Ishikawa (cell line): Measurements from ENCODE around the gene MIS18BP1.

Experiments
- CREB1 ChIP-seq: IDR thresholded peaks from 2 replicates; pipeline ENCODE4 v1.6.1; 2012; ENCODE audit warnings: low read depth
- EGR1 ChIP-seq: IDR thresholded peaks from 2 replicates; pipeline ENCODE4 v1.6.1; 2012
- EP300 ChIP-seq: IDR thresholded peaks from 2 replicates; pipeline ENCODE4 v1.6.1; 2012; ENCODE audit warnings: borderline replicate concordance
- FOXM1 ChIP-seq: IDR thresholded peaks from 2 replicates; pipeline ENCODE4 v1.6.1; 2012; ENCODE audit warnings: low read depth, borderline replicate concordance
- RAD21 ChIP-seq: IDR thresholded peaks from 2 replicates; pipeline ENCODE4 v1.6.1; 2012; ENCODE audit warnings: low read depth
- TAF1 ChIP-seq: IDR thresholded peaks from 2 replicates; pipeline ENCODE4 v1.6.1; 2012; ENCODE audit warnings: low read depth, mild to moderate bottlenecking
- TF ChIP-seq, protein P1 (sequence below): IDR thresholded peaks from 2 replicates; pipeline ENCODE4 v1.6.1; 2012
- TF ChIP-seq, protein P2 (sequence below): IDR thresholded peaks from 2 replicates; pipeline ENCODE4 v1.6.1; 2012; ENCODE audit warnings: low read depth, mild to moderate bottlenecking

DNA sequence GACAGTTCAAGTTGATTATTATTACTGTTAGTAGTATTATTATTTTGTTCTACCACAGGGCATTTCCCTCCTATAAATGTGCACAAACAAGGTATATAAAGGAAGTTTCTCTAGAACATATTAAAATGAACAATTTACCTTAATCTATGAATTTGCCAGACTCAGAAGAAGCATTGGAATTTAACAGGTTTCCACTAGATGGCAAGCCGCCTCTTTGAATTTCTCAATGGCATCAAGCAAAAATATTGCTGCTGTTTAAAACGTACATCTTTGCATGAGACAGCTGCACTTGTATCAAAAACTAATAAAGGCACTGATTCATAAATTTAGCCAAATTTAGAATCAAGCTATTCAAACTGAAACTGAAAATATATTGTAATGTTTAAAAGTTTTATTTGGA is 34.6 kb upstream of the MIS18BP1 start:
- TF ChIP-seq, protein P1, sequence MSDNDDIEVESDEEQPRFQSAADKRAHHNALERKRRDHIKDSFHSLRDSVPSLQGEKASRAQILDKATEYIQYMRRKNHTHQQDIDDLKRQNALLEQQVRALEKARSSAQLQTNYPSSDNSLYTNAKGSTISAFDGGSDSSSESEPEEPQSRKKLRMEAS, result no peak
- TF ChIP-seq EP300 (no peak), EGR1 (no peak), CREB1 (no peak), FOXM1 (no peak), RAD21 (peak; percentile 23; the same call in 1 of the 2 replicates), TAF1 (no peak)
- TF ChIP-seq, protein P2, sequence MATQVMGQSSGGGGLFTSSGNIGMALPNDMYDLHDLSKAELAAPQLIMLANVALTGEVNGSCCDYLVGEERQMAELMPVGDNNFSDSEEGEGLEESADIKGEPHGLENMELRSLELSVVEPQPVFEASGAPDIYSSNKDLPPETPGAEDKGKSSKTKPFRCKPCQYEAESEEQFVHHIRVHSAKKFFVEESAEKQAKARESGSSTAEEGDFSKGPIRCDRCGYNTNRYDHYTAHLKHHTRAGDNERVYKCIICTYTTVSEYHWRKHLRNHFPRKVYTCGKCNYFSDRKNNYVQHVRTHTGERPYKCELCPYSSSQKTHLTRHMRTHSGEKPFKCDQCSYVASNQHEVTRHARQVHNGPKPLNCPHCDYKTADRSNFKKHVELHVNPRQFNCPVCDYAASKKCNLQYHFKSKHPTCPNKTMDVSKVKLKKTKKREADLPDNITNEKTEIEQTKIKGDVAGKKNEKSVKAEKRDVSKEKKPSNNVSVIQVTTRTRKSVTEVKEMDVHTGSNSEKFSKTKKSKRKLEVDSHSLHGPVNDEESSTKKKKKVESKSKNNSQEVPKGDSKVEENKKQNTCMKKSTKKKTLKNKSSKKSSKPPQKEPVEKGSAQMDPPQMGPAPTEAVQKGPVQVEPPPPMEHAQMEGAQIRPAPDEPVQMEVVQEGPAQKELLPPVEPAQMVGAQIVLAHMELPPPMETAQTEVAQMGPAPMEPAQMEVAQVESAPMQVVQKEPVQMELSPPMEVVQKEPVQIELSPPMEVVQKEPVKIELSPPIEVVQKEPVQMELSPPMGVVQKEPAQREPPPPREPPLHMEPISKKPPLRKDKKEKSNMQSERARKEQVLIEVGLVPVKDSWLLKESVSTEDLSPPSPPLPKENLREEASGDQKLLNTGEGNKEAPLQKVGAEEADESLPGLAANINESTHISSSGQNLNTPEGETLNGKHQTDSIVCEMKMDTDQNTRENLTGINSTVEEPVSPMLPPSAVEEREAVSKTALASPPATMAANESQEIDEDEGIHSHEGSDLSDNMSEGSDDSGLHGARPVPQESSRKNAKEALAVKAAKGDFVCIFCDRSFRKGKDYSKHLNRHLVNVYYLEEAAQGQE, result no peak
